SJCRH30 (cell line): ENCODE measurements around the gene ENTPD1. TPM values are rescaled to one million over a fixed set of nuclear protein-coding genes. Genes with fewer than 3 reads are reported as not detected.
"Not testable (repeated sequence)": the region's sequence is repeated elsewhere in the genome, so short reads cannot be mapped to it uniquely, and the experiment has no call there.

Experiments
- DNase-seq, 2 experiments: peaks; one replicate each; pipeline ENCODE4 v3.0.0-alpha.2; 2015 to 2020
- H3K27ac ChIP-seq: fragments of 250-450 bp; sonication (Bioruptor Pico); 2 replicates; pipeline ENCODE4 v1.5.1; 2020; ENCODE audit warnings: mild to moderate bottlenecking, moderate library complexity
- H3K27me3 ChIP-seq: fragments of 250-450 bp; sonication (Bioruptor Pico); 2 replicates; pipeline ENCODE4 v1.5.1; 2020; ENCODE audit warnings: mild to moderate bottlenecking, moderate library complexity
- H3K36me3 ChIP-seq: fragments of 250-450 bp; sonication (Bioruptor Pico); 2 replicates; pipeline ENCODE4 v1.5.1; 2020; ENCODE audit warnings: mild to moderate bottlenecking, moderate library complexity
- H3K4me1 ChIP-seq: fragments of 250-450 bp; sonication (Bioruptor Pico); 2 replicates; pipeline ENCODE4 v1.5.1; 2020; ENCODE audit warnings: mild to moderate bottlenecking, moderate library complexity
- H3K4me3 ChIP-seq: fragments of 250-450 bp; sonication (Bioruptor Pico); 2 replicates; pipeline ENCODE4 v1.5.1; 2020; ENCODE audit warnings: mild to moderate bottlenecking, moderate library complexity
- H3K9me3 ChIP-seq: fragments of 250-450 bp; sonication (Bioruptor Pico); replicated peaks from 2 replicates; pipeline ENCODE4 v1.5.1; 2020; ENCODE audit warnings: mild to moderate bottlenecking, moderate library complexity
- total RNA-seq: library from RNA; depleted of rRNA; stranded (reverse); fragments of >200 nt; shearing (Covaris generic); gene quantifications from 2 replicates; pipeline ENCODE4 v1.2.3, GENCODE V29; 2014; rRNA removed

The ENTPD1 gene, protein sequence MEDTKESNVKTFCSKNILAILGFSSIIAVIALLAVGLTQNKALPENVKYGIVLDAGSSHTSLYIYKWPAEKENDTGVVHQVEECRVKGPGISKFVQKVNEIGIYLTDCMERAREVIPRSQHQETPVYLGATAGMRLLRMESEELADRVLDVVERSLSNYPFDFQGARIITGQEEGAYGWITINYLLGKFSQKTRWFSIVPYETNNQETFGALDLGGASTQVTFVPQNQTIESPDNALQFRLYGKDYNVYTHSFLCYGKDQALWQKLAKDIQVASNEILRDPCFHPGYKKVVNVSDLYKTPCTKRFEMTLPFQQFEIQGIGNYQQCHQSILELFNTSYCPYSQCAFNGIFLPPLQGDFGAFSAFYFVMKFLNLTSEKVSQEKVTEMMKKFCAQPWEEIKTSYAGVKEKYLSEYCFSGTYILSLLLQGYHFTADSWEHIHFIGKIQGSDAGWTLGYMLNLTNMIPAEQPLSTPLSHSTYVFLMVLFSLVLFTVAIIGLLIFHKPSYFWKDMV
- 0.30 TPM in 1 of 2 replicates, not detected in the other for total RNA-seq

DNA sequence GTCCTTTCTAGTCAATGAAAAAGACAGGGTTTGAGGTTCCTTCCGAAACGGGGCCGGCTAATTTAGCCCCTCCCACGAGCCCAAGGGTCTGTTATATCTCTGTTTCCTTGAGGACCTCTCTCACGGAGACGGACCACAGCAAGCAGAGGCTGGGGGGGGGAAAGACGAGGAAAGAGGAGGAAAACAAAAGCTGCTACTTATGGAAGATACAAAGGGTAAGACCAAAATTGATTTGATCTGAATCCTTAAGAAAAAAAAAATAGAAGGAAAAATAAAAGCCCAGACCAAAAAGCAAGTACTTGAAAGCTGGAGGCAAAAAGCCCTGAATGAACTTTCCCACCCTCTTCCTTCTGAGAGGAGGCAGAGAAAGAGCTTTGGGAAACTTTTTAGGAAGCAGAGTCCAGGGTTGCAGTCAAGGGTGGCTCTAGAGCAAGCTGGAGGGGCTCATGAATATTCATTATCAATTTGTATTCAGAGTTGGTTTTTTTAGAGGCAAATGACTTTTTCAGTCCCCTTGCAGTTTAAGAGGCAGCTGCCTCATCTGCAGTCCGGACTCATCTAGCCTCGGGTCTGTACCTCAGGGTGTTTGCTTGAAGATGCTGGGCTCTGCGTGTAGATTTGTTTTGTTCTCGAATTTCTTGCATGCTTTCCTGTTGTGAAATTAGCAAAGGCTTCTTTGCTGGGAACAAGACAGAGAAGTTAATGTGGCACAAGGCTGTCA is at the start of gene ENTPD1:
Gene ENTPD1, plus strand, starts transcription at position 123 of the 721 bp plus-strand sequence. Its CDS starts 77 bp downstream, at position 200.
- no peak within 1 kb of the TSS for H3K27ac ChIP-seq
- no peak for DNase-seq
- no peak within 1 kb of the TSS for H3K4me3 ChIP-seq

DNA sequence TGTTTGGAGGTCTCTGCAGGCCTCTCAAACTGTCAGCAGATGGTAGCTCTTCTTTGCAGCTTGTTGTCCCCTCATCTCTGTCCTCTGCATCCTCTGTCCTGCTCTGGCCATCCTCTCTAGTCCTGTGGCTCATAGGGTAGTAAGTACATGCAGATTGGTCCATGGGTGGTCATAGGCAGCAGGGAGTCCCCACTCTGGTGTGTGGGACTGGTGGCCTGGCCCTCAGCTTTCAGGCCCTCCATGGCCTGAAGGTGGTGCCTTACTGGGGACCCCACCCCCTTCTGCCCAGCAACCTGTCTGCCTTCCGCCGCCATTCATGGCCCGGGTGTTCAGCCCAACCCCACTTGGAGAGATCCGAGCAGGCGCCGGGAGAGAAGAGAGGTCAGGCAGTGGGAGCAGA is 49.4 kb upstream of the ENTPD1 start:
- no peaks in the 10 kb centered on the region for H3K4me1 ChIP-seq
- no peak overlapping the region for H3K4me3 ChIP-seq
- H3K27me3 ChIP-seq: no peaks in the 10 kb centered on the region
- DNase-seq: no peak
- no peaks in the 10 kb centered on the region for H3K9me3 ChIP-seq
- H3K36me3 ChIP-seq: no peaks in the 10 kb centered on the region
- no peak overlapping the region for H3K27ac ChIP-seq

More for the DNA sequence above, at the start of gene ENTPD1:
- H3K36me3 ChIP-seq: no peaks in the 10 kb centered on the region
- H3K27me3 ChIP-seq: no peaks in the 10 kb centered on the region
- no peaks in the 10 kb centered on the region for H3K4me1 ChIP-seq
- no peaks in the 10 kb centered on the region for H3K9me3 ChIP-seq

DNA sequence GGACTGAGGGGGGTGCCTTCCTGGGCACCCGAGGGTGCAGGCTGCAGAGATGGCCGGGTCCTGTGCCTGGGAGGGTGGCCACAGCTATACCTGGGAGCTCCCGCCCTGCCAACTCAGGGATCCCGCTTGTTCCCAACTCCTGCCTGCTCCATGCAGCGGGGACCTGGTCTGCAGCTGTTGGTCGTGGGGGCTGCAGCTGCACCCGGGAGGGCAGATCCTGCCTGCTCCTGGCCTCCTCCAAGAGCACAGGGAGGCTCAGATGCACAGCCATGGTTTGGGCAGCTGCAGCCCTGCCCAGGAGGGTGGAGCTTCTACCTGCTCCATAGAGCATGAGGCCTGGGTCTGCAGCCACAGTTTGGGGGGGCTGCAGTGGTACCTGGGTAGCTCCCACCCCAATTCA is 49.0 kb upstream of the ENTPD1 start:
- no peaks in the 10 kb centered on the region for H3K27me3 ChIP-seq
- H3K4me3 ChIP-seq: no peak overlapping the region
- no peak for DNase-seq
- H3K36me3 ChIP-seq: no peaks in the 10 kb centered on the region
- H3K9me3 ChIP-seq: no peaks in the 10 kb centered on the region
- no peaks in the 10 kb centered on the region for H3K4me1 ChIP-seq
- H3K27ac ChIP-seq: no peak overlapping the region

DNA sequence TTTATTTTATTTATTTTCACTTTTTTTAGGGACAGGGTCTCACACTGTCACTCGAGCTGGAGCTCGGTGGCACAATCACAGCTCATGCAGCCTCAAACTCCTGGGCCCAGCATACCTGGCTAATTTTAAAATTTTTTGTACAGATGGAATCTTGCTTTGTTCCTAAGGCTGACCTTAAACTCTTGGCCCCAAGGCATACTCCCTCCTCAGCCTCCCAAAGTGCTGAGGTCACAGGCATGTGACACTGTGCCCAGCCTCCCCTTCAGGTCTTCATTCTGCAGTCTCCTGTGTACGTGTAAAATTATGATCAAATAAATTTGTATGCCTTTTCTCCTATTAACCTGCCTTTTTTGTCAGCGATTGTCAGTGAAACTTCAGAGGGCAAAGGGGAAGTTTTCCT is 44.5 kb upstream of the ENTPD1 start:
- no peaks in the 10 kb centered on the region for H3K36me3 ChIP-seq
- no peak overlapping the region for H3K27ac ChIP-seq
- no peaks in the 10 kb centered on the region for H3K4me1 ChIP-seq
- H3K4me3 ChIP-seq: no peak overlapping the region
- no peak for DNase-seq
- no peaks in the 10 kb centered on the region for H3K9me3 ChIP-seq
- H3K27me3 ChIP-seq: no peaks in the 10 kb centered on the region

DNA sequence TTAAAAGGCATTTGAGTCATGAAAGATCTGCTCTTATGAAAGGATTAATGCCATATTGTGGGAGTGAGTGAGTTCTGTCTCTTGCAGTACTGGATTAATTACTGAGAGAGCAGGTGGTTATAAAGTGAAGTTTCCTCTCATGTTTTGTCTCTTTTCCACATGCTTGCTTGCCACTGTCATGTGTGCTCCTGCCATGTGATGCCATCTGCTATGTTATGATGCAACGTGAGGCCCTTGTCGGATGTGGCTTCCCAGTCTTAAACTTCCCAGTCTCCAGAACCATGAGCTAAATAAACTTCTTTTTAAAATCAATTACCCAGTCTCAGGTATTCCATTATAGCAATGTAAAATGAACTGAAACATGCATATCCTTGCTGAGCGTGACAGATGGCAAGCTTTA is 39.5 kb upstream of the ENTPD1 start:
- no peak for DNase-seq
- no peaks in the 10 kb centered on the region for H3K27me3 ChIP-seq
- H3K4me1 ChIP-seq: no peaks in the 10 kb centered on the region
- H3K9me3 ChIP-seq: no peaks in the 10 kb centered on the region
- H3K4me3 ChIP-seq: no peak overlapping the region
- no peaks in the 10 kb centered on the region for H3K36me3 ChIP-seq
- H3K27ac ChIP-seq: no peak overlapping the region

DNA sequence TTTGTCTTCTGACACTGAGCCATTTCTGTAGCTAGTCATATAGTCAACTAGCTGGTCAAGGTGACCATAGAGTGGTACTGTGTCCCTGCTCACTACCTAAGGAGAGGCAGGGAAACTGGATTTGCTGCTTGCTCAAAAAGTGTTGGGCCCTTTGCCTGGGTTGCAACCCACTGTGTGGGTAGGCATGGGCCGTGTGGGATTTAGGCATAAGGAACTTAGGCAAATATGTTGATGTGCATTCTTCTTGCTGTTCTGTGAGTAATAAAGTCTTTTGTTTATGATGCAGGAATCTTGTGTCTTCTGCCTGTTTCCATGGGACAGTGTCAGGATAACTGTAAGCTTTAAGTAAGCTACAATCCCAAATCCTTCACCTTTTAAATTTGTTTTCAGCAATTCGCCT is 39.1 kb upstream of the ENTPD1 start:
- no peaks in the 10 kb centered on the region for H3K9me3 ChIP-seq
- no peak overlapping the region for H3K27ac ChIP-seq
- no peaks in the 10 kb centered on the region for H3K27me3 ChIP-seq
- H3K4me1 ChIP-seq: no peaks in the 10 kb centered on the region
- no peaks in the 10 kb centered on the region for H3K36me3 ChIP-seq
- DNase-seq: no peak
- no peak overlapping the region for H3K4me3 ChIP-seq

DNA sequence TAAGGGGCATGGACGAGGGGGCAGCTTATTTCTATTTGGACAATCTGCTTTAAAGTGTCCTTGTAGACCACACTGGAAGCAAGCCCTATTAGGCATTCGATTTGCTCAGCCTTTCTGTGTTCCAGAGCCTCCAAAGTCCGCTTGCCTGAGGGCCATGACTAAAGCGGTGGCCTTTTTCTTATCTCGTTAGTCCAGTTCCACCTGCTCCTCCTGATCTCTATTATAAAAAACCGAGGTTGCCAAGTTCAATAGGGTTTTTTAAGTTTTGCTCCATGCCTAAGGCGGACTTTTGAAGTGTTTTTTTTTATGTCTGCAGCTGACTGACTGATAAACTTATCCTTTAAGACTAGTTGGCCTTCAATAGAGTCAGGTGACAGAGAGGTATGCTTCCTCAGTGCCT is 35.2 kb upstream of the ENTPD1 start:
- not testable (repeated sequence) for H3K9me3 ChIP-seq, H3K27ac ChIP-seq, H3K36me3 ChIP-seq, H3K4me1 ChIP-seq, DNase-seq, H3K4me3 ChIP-seq, H3K27me3 ChIP-seq

DNA sequence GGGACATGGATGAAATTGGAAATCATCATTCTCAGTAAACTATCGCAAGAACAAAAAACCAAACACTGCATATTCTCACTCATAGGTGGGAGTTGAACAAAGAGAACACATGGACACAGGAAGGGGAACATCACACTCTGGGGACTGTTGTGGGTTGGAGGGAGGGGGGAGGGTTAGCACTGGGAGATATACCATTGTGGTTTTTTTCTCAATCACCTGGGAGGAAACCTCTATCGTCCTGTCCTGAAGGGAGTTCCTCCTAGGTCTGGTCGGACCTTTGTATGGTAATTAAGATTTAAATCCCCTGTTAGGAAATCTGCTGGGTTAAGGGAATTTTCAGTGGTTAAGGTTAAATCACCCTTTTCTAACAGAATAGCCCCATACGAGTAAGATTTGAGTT is 33.5 kb upstream of the ENTPD1 start:
- H3K9me3 ChIP-seq, H3K4me3 ChIP-seq, H3K27me3 ChIP-seq, H3K36me3 ChIP-seq, DNase-seq, H3K27ac ChIP-seq, H3K4me1 ChIP-seq: not testable (repeated sequence)

DNA sequence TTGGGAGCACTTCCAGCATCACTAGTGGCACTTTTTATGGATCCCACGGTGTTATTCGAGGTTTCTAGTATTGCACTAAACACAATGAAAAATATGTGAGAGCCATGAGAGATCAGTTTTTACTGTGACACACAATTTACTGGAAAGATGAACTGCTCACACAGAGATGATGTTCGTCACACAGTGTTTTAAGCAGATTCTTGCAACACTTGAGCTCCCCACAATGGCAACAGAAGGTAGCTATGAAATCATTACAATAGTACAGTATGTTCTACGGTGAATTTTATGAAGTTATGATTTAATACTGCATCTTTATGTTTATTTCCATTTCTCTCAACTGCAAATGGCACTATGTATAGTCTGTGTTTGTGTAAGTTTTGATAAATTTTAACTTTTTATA is 27.4 kb upstream of the ENTPD1 start:
- H3K36me3 ChIP-seq: no peaks in the 10 kb centered on the region
- H3K9me3 ChIP-seq: no peaks in the 10 kb centered on the region
- no peaks in the 10 kb centered on the region for H3K4me1 ChIP-seq
- no peak for DNase-seq
- no peak overlapping the region for H3K4me3 ChIP-seq
- H3K27ac ChIP-seq: no peak overlapping the region
- no peaks in the 10 kb centered on the region for H3K27me3 ChIP-seq

DNA sequence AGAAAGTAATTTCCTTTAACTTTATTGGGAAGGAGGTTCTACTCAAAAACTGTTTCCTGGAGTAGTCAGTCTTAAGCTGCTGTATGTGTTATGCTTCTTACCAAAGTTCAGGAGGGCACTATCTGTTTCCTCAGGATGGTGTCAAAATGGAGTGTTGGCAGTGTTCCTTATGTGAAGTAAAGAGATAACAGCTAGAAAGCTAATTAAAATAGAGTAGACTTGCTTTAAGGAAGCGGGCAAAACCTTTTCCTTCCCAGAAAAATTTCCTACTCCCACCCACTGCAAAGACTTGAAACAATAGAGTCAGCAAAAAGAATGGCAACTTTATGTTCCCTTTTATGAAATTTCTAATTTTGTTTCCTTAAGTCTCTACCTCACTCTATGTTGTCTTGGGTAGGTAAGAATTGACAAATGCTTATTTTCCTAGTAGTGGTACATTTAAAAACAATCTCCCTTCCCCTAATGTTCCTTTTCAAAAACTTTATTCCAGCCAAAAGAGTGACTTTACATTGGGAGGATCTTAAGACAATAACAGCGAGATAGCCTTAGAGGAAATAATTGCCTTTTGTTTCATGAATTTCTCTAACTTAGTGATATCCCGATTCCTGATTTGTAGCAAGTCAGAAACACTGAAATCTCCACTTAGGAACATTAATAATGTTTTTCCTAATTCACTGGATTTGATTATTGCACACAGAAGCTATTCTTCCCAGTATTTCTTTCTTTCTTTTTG is 26.5 kb upstream of the ENTPD1 start:
- H3K27me3 ChIP-seq: no peaks in the 10 kb centered on the region
- no peaks in the 10 kb centered on the region for H3K36me3 ChIP-seq
- no peak for DNase-seq
- H3K9me3 ChIP-seq: no peaks in the 10 kb centered on the region
- H3K4me1 ChIP-seq: no peaks in the 10 kb centered on the region
- no peak overlapping the region for H3K4me3 ChIP-seq
- no peak overlapping the region for H3K27ac ChIP-seq

DNA sequence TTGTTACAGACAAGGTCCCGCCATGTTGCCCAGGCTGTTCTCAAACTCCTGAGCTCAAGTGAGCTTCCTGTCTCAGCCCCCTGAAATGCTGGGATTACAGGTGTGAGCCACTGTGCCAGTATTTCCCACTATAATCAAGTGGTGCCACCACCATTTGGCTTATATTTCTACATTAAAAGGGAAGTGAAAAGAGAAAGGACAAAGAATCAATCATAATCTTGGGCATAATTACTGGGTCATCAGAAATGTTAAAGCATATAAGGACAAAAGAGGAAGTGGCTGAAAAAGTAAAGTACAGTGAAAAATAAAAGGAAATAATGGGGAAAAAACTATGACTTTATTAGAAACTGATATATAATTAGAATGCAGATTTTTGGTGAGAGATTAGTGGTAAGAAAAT is 25.7 kb upstream of the ENTPD1 start:
- DNase-seq: no peak
- Histone ChIP-seq H3K27me3 (no peaks in the 10 kb centered on the region), H3K4me3 (no peak overlapping the region), H3K9me3 (no peaks in the 10 kb centered on the region), H3K36me3 (no peaks in the 10 kb centered on the region), H3K27ac (no peak overlapping the region), H3K4me1 (no peaks in the 10 kb centered on the region)

DNA sequence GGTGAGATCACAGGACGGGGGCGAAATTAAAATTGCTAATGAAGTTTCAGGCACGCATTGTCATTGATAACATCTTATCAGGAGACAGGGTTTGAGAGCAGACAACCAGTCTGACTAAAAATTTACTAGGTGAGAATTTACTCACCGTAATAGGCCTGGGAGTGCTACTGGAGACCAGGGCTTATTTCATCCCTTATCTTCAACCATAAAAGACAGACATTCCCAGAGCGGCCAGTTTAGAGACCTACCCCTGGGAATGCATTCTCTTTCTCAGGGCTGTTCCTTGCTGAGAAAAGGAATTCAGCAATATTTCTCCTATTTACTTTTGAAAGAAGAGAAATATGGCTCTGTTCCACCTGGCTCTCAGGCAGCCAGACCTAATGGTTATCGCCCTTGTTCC is 23.1 kb upstream of the ENTPD1 start:
- not testable (repeated sequence) for H3K27ac ChIP-seq

DNA sequence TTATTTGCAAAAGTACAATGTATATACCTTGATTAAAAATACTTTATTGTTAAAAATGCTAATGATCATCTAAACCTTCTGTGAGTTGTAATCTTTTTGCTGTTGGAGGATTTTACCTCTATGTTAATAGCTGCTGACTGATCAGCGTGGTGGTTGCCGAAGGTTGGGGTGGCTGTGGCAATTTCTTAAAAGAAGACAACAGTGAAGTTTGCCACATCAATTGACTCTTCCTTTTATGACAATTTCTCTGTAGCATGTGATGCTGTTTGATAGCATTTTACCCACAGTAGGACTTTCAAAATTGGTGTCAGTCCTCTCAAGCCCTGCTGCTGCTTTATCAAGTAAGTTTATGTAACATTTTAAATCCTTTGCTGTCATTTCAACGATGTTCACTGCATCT is 16.9 kb upstream of the ENTPD1 start:
- Histone ChIP-seq H3K4me3 (no peak overlapping the region), H3K9me3 (no peaks in the 10 kb centered on the region), H3K27me3 (no peaks in the 10 kb centered on the region), H3K27ac (no peak overlapping the region), H3K36me3 (no peaks in the 10 kb centered on the region), H3K4me1 (no peaks in the 10 kb centered on the region)
- no peak for DNase-seq

More for the DNA sequence above, 23.1 kb upstream of the ENTPD1 start:
- not testable (repeated sequence) for DNase-seq, H3K9me3 ChIP-seq, H3K4me1 ChIP-seq, H3K27me3 ChIP-seq, H3K4me3 ChIP-seq, H3K36me3 ChIP-seq

DNA sequence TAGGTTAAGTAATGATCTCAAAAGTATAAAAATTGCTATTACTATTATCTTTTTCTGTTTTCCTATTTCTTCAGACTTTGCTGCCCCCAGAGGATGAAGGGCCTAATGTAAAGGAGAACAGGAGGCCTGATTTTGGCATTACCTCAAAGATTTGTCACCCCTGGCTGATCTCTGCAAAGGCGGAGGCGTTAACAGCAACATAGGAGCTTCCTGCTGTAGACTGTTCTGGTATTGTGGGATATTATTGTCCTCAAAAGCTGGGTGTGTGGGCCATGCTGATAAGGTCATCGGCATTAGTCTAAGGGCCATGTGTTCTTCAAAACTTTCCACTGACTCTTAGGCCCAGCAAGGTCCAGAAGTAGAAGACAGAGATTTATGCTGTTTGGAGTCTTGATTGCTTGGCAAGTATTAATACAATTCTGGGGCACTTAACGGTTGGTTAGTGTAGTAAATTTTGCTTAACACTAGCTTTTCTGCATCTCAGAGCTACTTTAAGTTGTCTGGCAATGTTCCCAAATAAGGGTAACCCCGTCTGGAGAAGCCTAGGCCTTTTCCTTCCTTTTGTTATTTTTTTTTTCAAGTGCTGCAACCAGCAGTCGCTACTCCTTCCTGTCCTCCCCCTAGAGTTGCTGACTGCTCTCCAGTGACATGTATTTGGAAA is 14.0 kb upstream of the ENTPD1 start:
- peak in 1 of 2 experiments; percentile 11 for DNase-seq
- Histone ChIP-seq H3K27me3 (no peaks in the 10 kb centered on the region), H3K4me1 (no peaks in the 10 kb centered on the region), H3K4me3 (no peak overlapping the region), H3K27ac (no peak overlapping the region), H3K9me3 (no peaks in the 10 kb centered on the region), H3K36me3 (no peaks in the 10 kb centered on the region)
